DMS79 (cell line): ENCODE results near the gene TSKU.
A peak's percentile ranks its signal among the peaks of the same experiment; 100 is the strongest.

Experiments used
- DNase-seq: peaks from one replicate; lab custom pipeline; 2025; lab: John Stamatoyannopoulos, UW

The TSKU gene

DNA sequence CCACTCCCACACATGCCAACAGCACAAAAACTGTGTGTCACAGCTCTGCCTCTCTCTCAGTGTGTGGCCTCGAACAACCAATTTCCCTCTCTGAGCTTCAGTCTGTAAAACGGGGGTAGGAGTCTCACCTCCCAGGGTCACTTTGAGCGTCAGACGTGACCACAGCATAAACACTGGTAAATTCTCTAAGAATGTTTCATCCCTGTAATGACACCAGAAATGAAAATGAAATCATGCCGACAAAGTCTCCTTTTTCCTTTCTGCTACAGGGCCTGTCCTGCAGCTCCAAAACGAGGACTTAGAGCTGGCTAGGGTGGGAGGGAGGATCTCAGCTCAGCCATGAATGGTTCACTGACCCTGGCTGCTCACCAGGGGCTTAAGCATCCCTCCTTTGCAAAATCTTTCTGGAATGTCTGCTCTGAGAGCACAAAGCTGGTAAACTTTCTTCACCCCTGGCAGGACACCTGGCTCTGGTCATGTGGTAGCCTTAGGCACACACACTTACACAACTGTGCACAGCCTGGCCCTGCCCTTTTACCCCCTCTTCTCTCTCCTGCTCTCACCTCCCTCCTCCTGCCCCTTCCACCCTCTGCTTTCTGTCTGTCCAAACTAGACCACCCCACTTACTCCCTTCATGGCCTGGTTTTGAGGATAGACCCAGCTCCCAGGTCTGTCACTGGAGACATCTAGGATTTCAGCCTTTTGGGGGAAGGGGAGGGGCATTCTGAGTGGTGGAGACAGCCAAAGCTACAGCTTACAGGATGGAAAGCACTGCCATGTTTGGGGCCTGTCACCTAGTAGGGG is 12.3 kb upstream of the TSKU start:
- no peak for DNase-seq

DNA sequence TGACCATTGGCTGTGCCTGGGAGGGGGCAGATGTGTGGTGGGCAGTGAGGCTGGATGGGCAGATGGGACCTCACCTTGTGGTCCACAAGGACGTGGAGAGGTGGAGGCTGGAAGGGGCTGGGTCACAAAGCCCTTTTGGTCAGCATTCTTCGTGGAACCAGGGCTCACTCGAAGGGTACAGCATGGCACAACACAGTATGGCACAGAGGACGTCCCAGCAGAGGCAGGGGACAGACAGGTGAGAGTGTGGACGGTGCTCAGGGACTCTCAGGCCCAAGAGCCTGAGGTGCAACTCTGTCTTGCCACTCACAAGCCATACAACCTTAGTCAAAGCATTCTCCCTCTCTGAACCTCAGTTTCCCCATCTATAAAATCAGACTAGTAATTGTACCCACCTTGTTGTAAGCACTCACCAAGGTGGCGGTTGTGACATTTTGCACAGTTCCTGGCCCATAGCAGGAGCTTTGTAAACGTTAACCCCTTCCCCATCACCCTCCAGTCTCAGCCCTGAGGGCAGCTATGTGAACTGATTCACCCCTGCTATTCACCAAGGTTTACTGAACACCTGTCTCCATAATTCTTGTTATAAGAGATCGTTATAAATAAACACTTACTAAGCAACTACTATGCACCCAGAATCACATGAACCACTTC is 11.6 kb upstream of the TSKU start:
- no peak for DNase-seq

DNA sequence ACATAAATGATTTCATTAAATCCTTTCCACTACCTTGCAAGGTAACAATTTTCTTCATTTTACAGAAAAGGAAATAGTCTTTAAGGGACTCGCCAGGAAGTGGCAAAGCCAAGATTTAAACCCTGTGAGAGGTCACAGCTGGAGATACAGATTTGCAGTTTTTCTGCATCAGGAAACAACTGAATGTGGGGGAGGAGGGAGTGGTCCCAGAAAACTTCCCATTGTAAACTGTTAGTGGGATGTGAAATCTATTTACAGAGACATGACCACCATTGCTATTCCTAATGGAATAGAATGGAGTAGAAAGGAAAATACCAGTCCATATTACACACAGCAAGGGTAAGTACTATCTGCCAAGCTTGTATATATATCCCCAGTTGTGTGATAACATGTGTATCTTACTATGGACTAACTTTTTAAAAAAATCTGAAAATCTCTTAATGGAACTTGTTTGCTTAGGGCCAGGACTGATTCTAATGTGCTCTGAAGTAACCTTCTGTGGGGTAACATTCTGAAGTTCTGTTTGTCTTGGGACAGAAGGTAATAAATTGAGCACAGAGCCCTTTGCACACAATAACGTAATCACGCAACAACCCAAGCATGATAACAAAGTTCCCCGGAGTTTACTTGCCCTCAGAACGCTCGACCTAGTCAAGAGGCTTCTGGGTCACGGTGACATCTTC is 10.9 kb upstream of the TSKU start:
- no peak for DNase-seq

DNA sequence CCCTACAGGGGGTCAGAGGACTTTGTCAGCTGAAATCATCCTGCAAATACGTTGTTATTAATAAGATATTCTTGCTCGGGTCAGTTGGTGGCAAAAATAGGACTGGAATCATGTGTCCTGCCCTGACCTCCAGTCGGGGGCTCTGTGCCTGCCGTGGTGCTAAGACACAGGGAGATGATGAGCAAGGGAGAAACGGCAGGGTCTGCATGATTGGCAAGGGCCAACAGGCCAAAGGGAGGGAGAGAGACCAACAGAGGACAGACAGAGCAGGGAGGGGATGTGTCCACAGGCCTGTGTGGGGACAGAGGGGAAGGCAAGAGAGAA is 10.4 kb upstream of the TSKU start:
- no peak for DNase-seq

DNA sequence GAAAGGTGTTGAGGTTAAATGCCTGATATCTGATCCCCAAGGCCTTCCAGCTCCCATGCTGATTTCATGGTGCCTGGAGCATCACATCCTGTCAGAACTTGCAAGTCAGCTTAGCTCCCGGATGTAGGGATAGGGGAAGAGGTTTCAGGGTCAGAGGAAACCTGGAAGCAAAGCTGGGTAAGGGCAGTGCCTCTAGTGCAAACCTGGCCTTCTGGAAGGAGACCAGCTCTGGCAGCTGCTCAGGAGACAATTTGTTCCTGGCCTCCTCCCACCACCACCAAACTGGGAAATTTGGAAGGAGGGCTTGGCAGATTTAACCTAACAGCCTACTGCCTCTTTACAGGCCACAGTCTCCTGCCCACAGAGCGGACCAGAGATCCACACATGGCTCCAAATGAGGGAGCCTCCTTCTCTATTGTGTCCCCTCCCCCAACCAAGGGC is 9.2 kb upstream of the TSKU start:
- no peak for DNase-seq

DNA sequence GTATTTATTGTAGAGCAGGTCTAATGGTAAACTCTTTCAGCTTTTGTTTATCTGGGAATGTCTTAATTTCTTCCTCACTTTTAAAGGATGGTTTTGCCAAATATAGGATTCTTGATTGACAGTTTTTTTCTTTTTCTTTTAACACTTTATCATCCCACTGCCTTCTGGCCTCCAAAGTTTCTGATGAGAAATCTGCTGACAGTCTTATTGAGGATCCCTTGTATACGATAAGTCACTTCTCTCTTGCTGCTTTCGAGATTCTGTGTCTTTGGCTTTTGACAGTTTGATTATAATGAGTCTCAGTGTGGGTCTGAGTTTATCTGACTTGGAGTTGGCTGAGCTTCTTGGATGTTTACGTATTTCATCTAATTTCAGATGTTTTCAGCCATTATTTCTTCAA is 6.7 kb upstream of the TSKU start:
- DNase-seq: no peak

DNA sequence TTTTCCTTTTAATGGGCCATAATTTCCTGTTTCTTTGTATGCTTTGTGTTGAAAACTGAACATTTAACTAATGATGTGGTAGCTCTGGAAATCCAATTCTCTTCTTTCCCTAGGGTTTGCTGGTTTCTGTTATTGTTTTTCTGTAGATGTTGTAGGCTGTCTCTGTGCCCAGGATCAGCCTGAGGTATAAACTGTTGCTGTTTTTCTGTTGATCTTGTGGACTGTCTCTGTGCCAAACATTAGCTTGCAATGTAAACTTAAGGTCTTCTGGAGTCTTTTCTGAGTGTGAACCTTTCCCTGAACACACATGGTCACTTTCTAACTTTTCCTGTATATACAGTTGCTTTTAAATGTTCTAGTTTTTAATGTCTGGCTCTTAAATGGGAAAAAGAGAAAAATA is 5.9 kb upstream of the TSKU start:
- no peak for DNase-seq

DNA sequence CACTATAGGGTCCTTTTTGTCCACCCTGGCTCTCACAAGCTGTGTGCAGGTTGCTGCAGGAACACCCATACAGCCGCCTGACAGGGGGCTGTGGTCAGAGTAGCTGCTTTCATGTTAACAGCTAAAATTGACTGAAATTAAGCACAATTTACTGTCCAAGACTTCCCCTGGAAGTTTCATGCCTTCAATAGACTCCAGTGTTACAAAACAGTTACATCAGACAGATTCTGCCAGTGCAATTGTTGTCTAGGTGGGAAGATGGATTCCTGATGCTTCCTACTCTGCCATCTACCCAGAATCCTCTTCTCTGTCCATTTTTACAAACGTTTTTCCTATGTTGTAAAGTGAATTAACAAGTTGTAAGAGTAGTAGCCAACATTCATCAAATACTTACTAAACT is 5.3 kb upstream of the TSKU start:
- no peak for DNase-seq

DNA sequence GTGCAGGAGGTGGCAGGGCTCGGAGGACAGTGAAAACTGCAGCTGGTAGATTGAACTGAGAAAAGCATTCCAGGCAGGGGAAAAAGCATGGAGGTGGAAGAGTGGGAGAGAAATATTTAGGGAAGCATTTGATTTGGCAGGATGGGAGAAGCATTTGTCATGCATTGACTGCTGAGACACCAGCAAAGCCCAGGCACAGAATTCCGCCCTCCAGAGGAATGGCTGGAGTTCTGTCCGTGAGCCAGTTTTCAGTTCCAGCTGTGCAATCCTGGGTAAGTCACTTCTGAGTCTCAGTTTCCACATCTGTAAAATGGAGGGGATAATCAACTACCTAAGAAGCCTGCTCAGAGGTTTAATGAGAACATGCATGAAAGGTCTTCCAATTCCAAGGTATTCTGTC is 4.3 kb upstream of the TSKU start:
- no peak for DNase-seq

DNA sequence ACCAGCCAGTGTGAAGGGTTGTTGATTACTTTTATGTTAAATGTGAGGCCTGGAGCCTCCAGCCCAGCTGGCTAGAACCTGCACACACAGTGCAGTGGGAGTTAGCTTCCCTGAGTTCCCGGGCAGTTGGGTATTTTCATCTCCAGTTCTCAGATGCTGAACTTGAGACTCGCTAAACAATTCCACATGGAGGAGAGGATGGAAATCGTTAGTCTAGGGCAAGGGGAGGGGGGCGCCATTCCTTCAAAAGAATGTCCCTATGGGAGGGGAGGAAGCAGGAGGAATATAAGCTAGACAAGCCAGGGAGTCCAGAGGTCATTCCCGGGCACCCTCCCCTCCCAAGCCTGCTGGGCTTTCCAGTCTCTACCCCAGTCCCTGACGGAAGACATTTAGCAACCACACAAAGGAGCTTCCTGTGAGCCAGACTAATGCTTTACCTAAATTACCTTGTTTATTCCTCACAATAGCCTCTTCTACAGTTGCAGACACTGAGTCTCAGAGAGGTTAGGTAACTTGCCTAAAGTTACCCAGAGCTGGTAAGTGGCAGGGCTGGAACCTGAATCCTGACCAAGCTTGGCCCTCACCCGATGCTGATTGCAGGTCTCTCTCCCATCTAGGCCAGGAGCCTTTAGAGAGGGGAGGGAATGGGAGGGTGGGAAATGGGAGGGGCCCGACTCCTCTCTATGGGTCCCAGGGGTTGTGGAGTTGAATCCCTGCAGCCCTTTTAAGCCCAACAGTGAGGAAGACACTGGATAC is 1.9 kb upstream of the TSKU start:
- no peak for DNase-seq

DNA sequence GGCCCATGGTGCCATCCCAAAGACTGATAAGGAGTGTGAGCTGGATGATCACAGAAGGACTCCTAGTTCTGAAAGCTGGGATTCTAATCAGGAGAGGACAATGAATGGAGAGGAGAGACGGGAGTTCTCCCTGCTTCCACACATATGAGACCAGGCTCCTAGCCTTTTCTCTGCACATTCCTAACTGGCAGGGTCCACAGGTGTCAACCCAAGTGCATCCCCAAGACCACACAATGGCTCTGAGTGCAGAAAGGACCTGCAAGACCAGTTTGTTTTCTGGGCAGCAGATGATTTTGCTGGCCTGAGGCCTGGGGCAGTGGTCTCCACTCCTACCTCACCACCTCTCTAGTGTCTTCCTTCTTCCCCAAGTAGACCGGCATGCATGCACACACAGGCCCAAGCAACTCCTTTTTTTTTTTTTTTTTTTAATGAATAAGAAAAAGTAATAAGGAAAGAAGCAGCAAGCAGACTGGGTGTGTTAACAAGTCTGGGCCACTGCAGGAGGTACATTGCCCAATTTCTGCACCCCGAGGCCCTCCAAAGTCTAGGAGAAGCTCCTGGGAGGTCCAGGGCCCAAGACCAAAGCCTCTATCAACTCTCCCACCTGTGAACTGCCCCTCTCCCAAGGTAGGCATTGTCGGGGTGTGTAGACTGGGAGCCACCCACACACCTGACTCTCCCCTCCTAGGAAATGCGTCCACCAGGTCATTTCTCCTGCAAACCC is 1.2 kb upstream of the TSKU start:
- no peak for DNase-seq

DNA sequence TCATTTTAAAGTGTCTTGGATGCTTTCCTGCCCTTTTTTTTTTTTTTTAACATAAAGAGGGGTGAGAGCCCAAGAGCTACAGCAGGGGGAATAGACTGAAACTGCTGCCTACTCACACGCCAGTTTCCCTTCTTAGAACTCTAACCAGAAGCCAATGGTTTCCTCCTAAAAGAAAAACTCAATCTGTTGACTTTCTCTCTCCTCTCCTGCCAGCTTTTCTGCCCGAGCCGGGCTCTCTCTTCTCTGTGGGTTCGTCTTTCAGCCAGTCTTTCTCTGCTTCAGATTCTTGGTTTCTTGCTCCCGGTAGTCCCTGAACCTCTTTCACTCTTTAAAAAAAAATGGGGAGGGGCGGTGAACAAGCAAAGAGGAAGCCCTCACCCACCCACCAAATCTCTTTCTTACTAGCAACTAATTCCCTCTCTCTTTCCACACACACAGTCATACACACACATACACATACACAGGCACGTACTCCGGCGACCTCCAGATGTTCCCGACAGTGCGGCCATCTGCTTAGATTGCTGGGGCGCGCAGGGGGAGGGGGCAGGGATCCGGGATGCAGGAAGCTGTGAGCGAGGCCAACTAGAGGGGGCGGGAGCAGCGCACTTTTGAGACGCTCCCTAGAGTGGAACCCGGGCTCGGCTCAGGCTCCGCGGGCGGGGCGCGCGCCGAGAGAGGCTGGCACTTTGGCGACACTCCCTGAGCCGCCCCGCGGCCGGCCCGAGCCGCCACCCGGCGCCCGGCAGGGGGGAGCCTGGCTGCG is 444 bp upstream of the TSKU start:
- DNase-seq: peak; percentile 90

DNA sequence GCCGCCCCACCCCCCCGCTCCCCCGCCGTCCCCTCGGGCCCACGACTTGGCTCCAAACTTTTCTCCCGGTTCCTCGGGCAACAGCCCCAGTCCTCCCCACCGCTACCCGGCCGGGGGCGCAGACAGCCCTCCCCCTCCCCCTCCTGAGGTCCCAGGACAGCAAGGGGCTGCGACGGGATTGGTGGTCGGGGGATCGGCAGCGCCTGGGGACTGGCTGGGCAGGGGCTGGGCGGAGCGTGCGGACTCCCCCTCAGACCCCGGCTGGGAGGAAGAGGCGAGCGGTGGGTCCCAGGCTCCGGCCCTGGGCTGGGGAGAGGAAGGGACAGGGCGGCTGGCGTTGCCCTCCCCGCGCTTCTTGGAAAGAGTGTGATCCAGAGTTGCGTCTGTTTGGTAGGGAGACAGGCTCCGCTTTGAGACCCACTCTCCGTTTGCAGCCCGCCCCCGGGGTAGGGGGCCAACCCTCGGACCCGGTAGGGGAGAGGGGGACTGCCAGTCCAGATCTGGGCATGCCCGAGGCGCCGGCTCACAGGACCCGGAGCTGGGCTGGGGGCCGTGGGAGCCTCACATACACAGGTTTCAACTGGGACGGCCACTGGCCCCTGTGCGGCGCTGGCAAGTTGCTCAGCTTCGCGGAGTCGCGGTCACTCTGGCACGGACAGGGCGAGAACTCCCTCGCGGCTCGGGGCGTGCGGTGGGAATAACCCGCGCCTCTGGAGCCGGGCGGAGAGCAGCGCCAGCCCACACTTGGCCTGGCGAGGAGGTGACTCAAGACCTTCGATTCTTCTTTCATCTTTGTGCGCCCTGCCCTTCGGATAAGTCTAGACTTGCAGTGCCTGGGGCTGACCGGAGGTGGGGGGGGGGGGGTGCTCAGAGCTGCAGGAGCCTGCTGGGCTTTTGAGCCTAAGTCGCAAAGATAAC is 999 bp downstream of the TSKU start:
- DNase-seq: peak; percentile 41

DNA sequence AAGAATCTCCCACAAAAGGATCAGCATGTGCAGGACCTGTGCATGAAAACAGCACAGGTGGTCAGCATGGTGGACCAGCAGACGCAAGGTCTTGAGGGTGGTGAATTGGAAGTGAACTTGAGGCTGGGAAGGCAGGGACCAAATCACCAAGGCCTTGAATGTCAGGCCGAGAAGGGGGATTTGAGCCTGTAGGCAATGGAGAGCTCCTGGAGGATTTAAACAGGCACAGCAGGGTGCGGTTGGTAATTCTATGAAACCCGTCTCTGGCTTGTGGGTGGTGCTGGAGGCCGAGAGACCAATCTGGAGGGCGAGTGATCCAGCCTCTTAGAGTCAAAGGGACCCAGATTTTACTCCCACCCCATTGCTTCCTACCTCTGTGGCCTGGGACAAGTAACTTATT is 2.4 kb downstream of the TSKU start:
- DNase-seq: no peak

DNA sequence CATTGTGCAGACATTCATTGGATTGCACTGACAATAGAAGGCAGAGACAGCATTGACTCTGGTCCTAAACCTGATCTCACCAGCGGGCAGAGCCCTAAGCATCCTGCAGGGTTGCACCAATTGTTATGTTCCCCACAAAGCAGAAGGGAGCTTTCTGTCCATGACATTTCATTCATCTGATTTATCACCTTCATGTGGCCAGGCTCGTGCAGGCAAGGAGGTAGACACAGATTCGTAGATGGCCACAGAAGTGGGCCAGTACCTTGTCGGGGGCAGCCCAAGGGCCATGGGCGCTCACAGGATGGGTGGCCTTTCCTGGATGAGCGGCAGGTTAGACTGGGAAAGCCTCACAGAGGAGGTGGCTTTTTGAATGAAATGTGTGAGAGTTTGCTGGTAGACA is 2.9 kb downstream of the TSKU start:
- DNase-seq: no peak

DNA sequence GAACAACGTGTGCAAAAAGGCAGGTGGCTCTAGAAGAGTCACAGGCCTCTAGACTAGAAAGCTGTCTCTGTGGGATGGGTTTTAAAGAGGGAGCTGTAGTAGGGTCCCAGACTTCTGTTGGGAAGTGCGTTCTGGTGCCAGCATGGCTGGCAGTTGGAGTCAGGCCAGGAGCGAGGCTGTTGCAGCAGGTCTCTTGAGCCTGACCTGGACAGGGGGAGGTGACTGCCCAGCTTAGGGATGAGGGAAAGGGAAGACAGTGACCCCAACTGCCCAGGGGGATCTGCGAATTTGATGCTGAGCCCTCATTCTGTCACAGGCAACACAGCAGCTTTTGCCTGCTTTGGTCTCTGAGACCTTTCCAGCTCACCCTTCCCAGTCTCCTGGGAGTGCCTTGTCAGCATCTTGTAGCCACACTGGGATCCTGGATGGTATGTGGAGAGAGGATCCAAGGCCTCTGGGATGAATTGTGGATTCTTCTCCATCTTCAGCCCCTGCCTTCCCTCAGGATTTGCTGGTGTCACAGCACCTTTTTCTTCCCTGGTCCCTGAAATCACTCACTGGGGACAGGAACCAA is 3.4 kb downstream of the TSKU start:
- no peak for DNase-seq

DNA sequence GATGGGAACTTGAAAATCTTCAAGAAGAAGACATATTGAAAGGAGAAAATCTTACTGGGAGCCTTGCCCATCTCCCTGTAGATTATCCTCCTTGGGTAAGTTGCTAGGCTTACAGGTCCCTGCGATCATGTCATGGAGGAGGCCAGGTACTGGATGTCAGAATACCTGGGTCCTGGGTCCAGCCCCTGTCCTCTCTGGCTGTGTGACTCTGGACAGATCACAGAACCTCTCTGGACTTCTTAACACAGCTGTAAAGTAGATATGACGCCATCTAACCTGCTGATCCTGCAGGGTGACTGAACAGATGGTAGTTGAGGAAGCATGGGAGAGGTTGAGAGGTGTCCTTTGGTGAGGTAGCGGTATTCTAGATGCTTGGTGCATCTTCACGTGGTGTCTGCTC is 4.1 kb downstream of the TSKU start:
- no peak for DNase-seq

DNA sequence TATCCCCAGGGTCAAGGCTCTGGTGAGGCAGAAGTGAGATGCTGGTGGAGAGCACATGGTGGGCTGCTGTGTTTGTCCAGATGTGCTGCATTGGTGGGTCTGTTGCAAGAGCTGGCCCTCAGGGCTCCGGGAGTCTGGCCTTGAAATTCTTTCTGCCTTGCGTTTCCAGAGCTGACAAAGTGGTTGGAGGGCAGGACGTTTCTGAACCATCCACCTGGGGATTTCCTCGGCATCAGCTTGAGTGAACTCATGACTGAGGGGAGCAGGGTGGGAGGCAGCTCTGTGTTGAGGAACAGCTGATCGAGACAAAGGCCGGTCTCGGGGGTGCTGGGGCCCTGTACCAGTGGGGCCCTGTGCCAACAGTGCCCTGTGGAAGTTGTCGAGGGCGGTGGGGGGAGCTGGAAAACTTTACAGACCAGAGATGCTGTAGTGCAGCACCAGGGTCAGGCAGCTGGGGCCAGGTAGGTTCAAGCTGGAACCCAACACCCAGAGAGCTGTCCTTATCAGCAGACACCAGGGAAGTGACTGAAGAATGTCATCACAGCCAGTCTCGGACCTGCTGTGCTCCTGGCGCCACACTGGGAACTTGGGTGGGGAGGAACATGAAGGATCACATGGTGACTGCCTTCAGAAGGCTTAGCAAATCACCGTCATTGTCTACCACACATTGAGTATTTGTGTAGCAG is 4.9 kb downstream of the TSKU start:
- DNase-seq: peak; percentile 83
